ENCODE data around the gene MAML3.

Gene MAML3

GRCh38 chr4:139854668-139855403 lies 299.1 kb downstream of the MAML3 start:
- TF ChIP-seq POLR2A (IDR thresholded peaks at IDR 0.05; ENCODE audit: low read length) (no peak), GATA1 (IDR thresholded peaks at IDR 0.05; ENCODE audit: low read depth, low read length) (no peak)
- no peak for DNase-seq

GRCh38 chr4:139853309-139853708 lies 300.7 kb downstream of the MAML3 start:
- DNase-seq: no peak
- TF ChIP-seq POLR2A (IDR thresholded peaks at IDR 0.05; ENCODE audit: low read length): no peak
- no peak for TF ChIP-seq GATA1 (IDR thresholded peaks at IDR 0.05; ENCODE audit: low read depth, low read length)

- no peak for DNase-seq
- no peak for TF ChIP-seq POLR2A (IDR thresholded peaks at IDR 0.05; ENCODE audit: low read length)
- TF ChIP-seq GATA1 (IDR thresholded peaks at IDR 0.05; ENCODE audit: low read depth, low read length): no peak
Measured at GRCh38 chr4:139852612-139853269, 301.2 kb downstream of the MAML3 start.

- DNase-seq: no peak
- no peak for TF ChIP-seq POLR2A (IDR thresholded peaks at IDR 0.05; ENCODE audit: low read length)
- no peak for TF ChIP-seq GATA1 (IDR thresholded peaks at IDR 0.05; ENCODE audit: low read depth, low read length)
Measured at GRCh38 chr4:139851639-139852038, 302.3 kb downstream of the MAML3 start.

GRCh38 chr4:139851133-139851532 lies 302.9 kb downstream of the MAML3 start:
- TF ChIP-seq GATA1 (IDR thresholded peaks at IDR 0.05; ENCODE audit: low read depth, low read length) (no peak), POLR2A (IDR thresholded peaks at IDR 0.05; ENCODE audit: low read length) (no peak)
- no peak for DNase-seq

GRCh38 chr4:139849219-139849618 lies 304.8 kb downstream of the MAML3 start:
- peak in 1 of 2 experiments; percentile 10 for DNase-seq
- no peak for TF ChIP-seq GATA1 (IDR thresholded peaks at IDR 0.05; ENCODE audit: low read depth, low read length)

GRCh38 chr4:139848028-139848427 lies 306.0 kb downstream of the MAML3 start:
- no peak for DNase-seq
- TF ChIP-seq POLR2A (IDR thresholded peaks at IDR 0.05; ENCODE audit: low read length): no peak
- no peak for TF ChIP-seq GATA1 (IDR thresholded peaks at IDR 0.05; ENCODE audit: low read depth, low read length)

- DNase-seq: no peak
- no peak for TF ChIP-seq POLR2A (IDR thresholded peaks at IDR 0.05; ENCODE audit: low read length)
- TF ChIP-seq GATA1 (IDR thresholded peaks at IDR 0.05; ENCODE audit: low read depth, low read length): no peak
Measured at GRCh38 chr4:139847602-139848001, 306.4 kb downstream of the MAML3 start.

GRCh38 chr4:139846766-139847165 lies 307.2 kb downstream of the MAML3 start:
- DNase-seq: no peak
- no peak for TF ChIP-seq POLR2A (IDR thresholded peaks at IDR 0.05; ENCODE audit: low read length)
- TF ChIP-seq GATA1 (IDR thresholded peaks at IDR 0.05; ENCODE audit: low read depth, low read length): no peak

GRCh38 chr4:139845453-139846093 lies 308.4 kb downstream of the MAML3 start:
- TF ChIP-seq GATA1 (IDR thresholded peaks at IDR 0.05; ENCODE audit: low read depth, low read length): no peak
- TF ChIP-seq POLR2A (IDR thresholded peaks at IDR 0.05; ENCODE audit: low read length): no peak
- DNase-seq: no peak

- no peak for DNase-seq
- TF ChIP-seq GATA1 (IDR thresholded peaks at IDR 0.05; ENCODE audit: low read depth, low read length) (no peak), POLR2A (IDR thresholded peaks at IDR 0.05; ENCODE audit: low read length) (no peak)
Measured at GRCh38 chr4:139844459-139845036, 309.4 kb downstream of the MAML3 start.

- DNase-seq: no peak
- TF ChIP-seq GATA1 (IDR thresholded peaks at IDR 0.05; ENCODE audit: low read depth, low read length): no peak
- no peak for TF ChIP-seq POLR2A (IDR thresholded peaks at IDR 0.05; ENCODE audit: low read length)
Measured at GRCh38 chr4:139844057-139844456, 309.9 kb downstream of the MAML3 start.

GRCh38 chr4:139843641-139844040 lies 310.3 kb downstream of the MAML3 start:
- TF ChIP-seq GATA1 (IDR thresholded peaks at IDR 0.05; ENCODE audit: low read depth, low read length) (no peak), POLR2A (IDR thresholded peaks at IDR 0.05; ENCODE audit: low read length) (no peak)
- DNase-seq: no peak

GRCh38 chr4:139841464-139842195 lies 312.4 kb downstream of the MAML3 start:
- peak; percentile 68 to 94 for DNase-seq
- TF ChIP-seq GATA1 (IDR thresholded peaks at IDR 0.05; ENCODE audit: low read depth, low read length) (peak; percentile 46), POLR2A (IDR thresholded peaks at IDR 0.05; ENCODE audit: low read length) (no peak)
